Adipocyte (in vitro differentiated cells): Measurements from ENCODE around the gene PRKCA.

Experiments used
- DNase-seq: peaks from one replicate; pipeline ENCODE4 v3.0.0-alpha.2; 2015; ENCODE audit warnings: low read depth
- H3K27me3 ChIP-seq: replicated peaks from 2 replicates; pipeline ENCODE4 v1.7.0; 2013; ENCODE audit warnings: mild to moderate bottlenecking, low read length, moderate library complexity; ENCODE audit not compliant: control insufficient read depth, insufficient read depth
- H3K36me3 ChIP-seq: 2 replicates; pipeline ENCODE4 v1.7.0; 2013; ENCODE audit warnings: low read length, mild to moderate bottlenecking, moderate library complexity; ENCODE audit not compliant: control insufficient read depth, insufficient read depth, severe bottlenecking
- H3K4me1 ChIP-seq: 2 replicates; pipeline ENCODE4 v1.7.0; 2013; ENCODE audit warnings: mild to moderate bottlenecking, low read length, moderate library complexity; ENCODE audit not compliant: control insufficient read depth, insufficient read depth
- H3K4me3 ChIP-seq: 2 replicates; pipeline ENCODE4 v1.7.0; 2013; ENCODE audit warnings: mild to moderate bottlenecking, low read length, moderate library complexity
- H3K9ac ChIP-seq: 2 replicates; pipeline ENCODE4 v1.7.0; 2013; ENCODE audit warnings: mild to moderate bottlenecking, low read length, moderate library complexity
- H3K9me3 ChIP-seq: 2 replicates; pipeline ENCODE4 v1.7.0; 2013; ENCODE audit warnings: mild to moderate bottlenecking, low read length, moderate library complexity; ENCODE audit not compliant: control insufficient read depth

The PRKCA gene

GRCh38 chr17:66461343-66461995, 159.1 kb downstream of the PRKCA start:
- Histone ChIP-seq H3K4me1 (peaks cover 38% of the 10 kb centered on the region), H3K9me3 (no peaks in the 10 kb centered on the region), H3K9ac (no peak overlapping the region), H3K36me3 (no peaks in the 10 kb centered on the region), H3K27me3 (no peaks in the 10 kb centered on the region), H3K4me3 (no peak overlapping the region)
- DNase-seq, result no peak

DNA sequence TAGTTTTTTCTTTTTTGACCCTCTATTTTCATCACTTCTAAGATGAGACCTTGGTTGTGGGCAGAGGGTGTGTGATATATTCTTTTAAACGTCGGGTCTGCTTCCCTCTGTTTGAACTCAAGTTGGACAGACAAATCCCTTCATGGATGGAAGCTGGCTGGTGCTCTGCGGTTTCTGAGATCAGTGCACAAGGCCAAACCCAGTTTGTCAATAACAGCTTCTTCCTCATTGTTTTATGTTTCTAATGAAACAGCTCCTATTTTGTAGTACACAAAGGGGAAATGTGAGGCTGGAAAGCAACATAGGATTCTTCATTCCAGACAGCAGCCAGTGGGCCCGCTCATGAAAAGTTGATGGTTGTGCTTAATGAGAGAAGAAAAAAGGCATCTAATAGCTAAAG, 159.6 kb downstream of the PRKCA start:
- H3K4me3 ChIP-seq, result no peak overlapping the region

GRCh38 chr17:66464921-66465320, 162.5 kb downstream of the PRKCA start:
- Histone ChIP-seq H3K4me1 (peaks cover 66% of the 10 kb centered on the region), H3K27me3 (no peaks in the 10 kb centered on the region), H3K4me3 (no peak overlapping the region), H3K9me3 (no peaks in the 10 kb centered on the region), H3K36me3 (no peaks in the 10 kb centered on the region), H3K9ac (no peak overlapping the region)
- DNase-seq, result no peak

More for the DNA sequence above, 159.6 kb downstream of the PRKCA start:
- no peak overlapping the region for H3K9ac ChIP-seq
- no peaks in the 10 kb centered on the region for H3K36me3 ChIP-seq
- H3K4me1 ChIP-seq, result peaks cover 43% of the 10 kb centered on the region
- no peak for DNase-seq
- no peaks in the 10 kb centered on the region for H3K9me3 ChIP-seq
- no peaks in the 10 kb centered on the region for H3K27me3 ChIP-seq

GRCh38 chr17:66465701-66466100, 163.3 kb downstream of the PRKCA start:
- Histone ChIP-seq H3K36me3 (no peaks in the 10 kb centered on the region), H3K4me1 (peaks cover 62% of the 10 kb centered on the region), H3K4me3 (no peak overlapping the region), H3K9ac (peak overlapping the region; percentile 23), H3K9me3 (no peaks in the 10 kb centered on the region), H3K27me3 (no peaks in the 10 kb centered on the region)
- peak; percentile 73 for DNase-seq

DNA sequence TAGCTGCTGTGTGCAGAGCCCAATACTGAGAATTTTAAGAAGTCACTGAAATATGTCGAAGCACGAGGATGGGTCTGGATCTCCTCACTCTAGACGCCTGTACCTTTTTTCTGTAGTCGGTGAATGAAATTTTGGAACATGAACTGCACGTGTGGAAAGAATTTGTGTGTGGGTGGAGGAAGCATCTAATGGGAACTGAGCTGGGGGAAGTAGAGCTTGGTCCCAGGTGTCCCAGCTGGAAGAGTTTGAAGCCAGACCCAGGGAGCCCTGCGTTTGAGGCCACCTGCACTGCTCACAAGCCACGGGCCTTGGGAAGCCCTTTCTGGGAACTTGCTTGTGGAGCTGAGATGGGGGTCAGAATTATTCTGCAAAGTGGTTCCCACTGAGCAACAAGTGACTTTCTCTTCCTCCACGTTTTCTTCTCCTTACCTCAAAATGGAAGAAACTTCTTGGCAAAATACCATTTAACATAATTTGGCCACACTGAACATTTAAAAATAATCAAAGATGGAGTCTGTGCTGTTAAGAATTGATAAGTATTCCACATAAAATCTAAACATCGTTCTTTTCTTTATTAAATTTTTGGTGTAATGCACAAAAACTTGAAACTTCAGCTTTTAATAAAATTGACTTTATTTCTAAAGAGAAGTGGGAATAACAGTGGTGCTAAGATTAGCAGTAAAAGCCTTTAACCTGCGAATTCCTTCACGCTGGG, 163.8 kb downstream of the PRKCA start:
- no peak for DNase-seq
- Histone ChIP-seq H3K9ac (peak overlapping the region; percentile 47), H3K9me3 (no peaks in the 10 kb centered on the region), H3K27me3 (no peaks in the 10 kb centered on the region), H3K4me3 (peak overlapping the region; percentile 63), H3K4me1 (peaks cover 61% of the 10 kb centered on the region), H3K36me3 (no peaks in the 10 kb centered on the region)

GRCh38 chr17:66466840-66467367, 164.5 kb downstream of the PRKCA start:
- no peaks in the 10 kb centered on the region for H3K9me3 ChIP-seq
- H3K4me1 ChIP-seq, result peaks cover 61% of the 10 kb centered on the region
- peak; percentile 97 for DNase-seq
- H3K36me3 ChIP-seq, result no peaks in the 10 kb centered on the region
- peak overlapping the region; percentile 47 for H3K9ac ChIP-seq
- H3K27me3 ChIP-seq, result no peaks in the 10 kb centered on the region
- H3K4me3 ChIP-seq, result peak overlapping the region; percentile 63

GRCh38 chr17:66467766-66468165, 165.4 kb downstream of the PRKCA start:
- Histone ChIP-seq H3K27me3 (no peaks in the 10 kb centered on the region), H3K4me1 (peaks cover 58% of the 10 kb centered on the region), H3K36me3 (no peaks in the 10 kb centered on the region), H3K4me3 (no peak overlapping the region), H3K9ac (peak overlapping the region; percentile 47), H3K9me3 (no peaks in the 10 kb centered on the region)
- DNase-seq, result no peak

GRCh38 chr17:66468241-66469087, 166.1 kb downstream of the PRKCA start:
- H3K27me3 ChIP-seq, result no peaks in the 10 kb centered on the region
- H3K4me1 ChIP-seq, result peaks cover 54% of the 10 kb centered on the region
- H3K4me3 ChIP-seq, result no peak overlapping the region
- H3K36me3 ChIP-seq, result no peaks in the 10 kb centered on the region
- peak overlapping the region; percentile 9 for H3K9ac ChIP-seq
- no peaks in the 10 kb centered on the region for H3K9me3 ChIP-seq
- DNase-seq, result peak; percentile 52

DNA sequence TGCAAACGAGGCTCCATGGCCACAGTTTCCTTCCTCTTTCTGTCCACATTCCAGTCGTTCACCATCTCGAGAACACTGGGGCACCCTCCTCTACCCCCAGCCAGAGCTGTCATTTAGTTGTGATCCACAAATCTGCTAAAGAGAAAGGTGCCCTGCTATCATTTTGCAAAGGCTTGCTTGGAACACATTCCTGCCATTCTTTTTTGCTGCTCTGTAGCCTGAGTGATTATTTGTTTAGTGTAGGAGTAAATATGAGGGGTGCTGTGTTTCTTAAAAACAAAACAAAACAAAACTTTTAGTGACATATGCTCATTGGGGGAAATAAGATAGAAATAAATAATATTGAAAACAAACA, 166.7 kb downstream of the PRKCA start:
- peak; percentile 42 for DNase-seq
- Histone ChIP-seq H3K4me1 (peaks cover 54% of the 10 kb centered on the region), H3K4me3 (no peak overlapping the region), H3K36me3 (no peaks in the 10 kb centered on the region), H3K9me3 (no peaks in the 10 kb centered on the region), H3K9ac (peak overlapping the region; percentile 8), H3K27me3 (no peaks in the 10 kb centered on the region)

DNA sequence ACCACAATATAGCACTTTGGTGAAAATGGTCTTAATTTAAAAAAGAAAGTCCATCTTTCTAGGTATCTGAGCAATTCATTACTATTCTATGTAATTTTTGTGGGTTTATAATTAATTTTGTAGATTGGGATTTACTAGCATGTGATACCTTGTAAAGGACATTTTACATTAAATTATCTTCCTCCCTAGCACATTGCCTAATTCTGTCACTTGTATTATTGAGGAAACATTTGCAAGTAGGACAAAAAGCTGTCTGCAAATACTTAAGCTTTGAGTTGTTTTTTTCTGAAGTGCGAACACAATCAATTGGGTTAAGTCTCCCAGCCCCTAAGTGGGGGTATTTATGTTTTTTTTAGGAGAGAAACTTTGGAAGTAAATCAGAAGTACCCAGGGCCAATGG, 167.0 kb downstream of the PRKCA start:
- peaks cover 54% of the 10 kb centered on the region for H3K4me1 ChIP-seq
- H3K4me3 ChIP-seq, result no peak overlapping the region
- no peak for DNase-seq
- no peaks in the 10 kb centered on the region for H3K36me3 ChIP-seq
- no peaks in the 10 kb centered on the region for H3K27me3 ChIP-seq
- H3K9me3 ChIP-seq, result no peaks in the 10 kb centered on the region
- peak overlapping the region; percentile 8 for H3K9ac ChIP-seq

GRCh38 chr17:66469890-66470289, 167.5 kb downstream of the PRKCA start:
- H3K9ac ChIP-seq, result peak overlapping the region; percentile 8
- no peaks in the 10 kb centered on the region for H3K27me3 ChIP-seq
- H3K4me1 ChIP-seq, result peaks cover 54% of the 10 kb centered on the region
- no peak for DNase-seq
- H3K4me3 ChIP-seq, result no peak overlapping the region
- H3K36me3 ChIP-seq, result no peaks in the 10 kb centered on the region
- no peaks in the 10 kb centered on the region for H3K9me3 ChIP-seq
